HG03159 (cell line): Measurements from ENCODE around the gene SYPL1.

Experiments used
- ATAC-seq: cut with Tn5 transposase; IDR thresholded peaks from one replicate; pipeline ENCODE4 v1.9.1; 2021; ENCODE audit warnings: mild to moderate bottlenecking, moderate library complexity; ENCODE audit not compliant: unreplicated experiment

SYPL1 gene

GRCh38 chr7:106068986-106069385 is 43.1 kb downstream of the SYPL1 start:
- ATAC-seq, result no peak

DNA sequence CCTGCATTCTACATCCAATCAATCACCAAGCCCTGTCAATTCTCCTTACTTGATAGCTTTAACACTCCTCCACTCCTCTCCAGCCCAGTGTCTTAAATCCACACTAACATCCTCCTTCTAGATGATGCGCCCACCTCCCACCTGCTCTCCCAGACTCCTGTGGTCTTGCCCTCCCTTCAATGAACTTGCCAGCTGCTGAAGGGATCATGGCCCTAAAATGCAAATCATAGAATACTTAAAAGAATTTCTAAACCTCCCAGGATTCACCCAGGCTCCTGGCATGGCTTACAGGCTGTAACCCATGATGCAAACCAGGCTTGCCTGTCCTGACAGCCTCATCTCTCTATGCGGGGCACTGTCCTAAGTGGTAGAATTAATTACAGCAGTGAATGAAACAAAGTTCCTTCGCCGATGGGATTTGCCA is 43.6 kb downstream of the SYPL1 start:
- no peak for ATAC-seq

DNA sequence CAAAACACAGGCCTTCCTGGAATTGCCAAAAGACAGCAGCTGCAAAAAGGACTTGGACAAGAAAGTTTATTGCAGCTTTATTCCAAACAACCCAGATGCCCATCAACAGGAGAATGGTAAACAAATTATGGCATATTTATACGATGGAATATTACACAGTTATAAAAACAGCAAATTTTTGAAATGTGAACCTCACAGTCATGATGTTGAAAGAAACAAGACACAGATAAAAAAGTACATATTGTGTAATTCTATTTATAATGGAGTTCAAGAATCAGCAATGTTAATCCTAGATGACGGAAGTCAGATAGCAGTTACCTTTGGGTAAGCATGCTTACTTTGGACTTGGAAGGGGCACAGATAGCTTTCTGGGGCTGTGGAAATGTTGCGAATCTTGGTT is 44.4 kb downstream of the SYPL1 start:
- ATAC-seq, result no peak

- ATAC-seq, result no peak
Measured at GRCh38 chr7:106065575-106066500, 46.3 kb downstream of the SYPL1 start.

GRCh38 chr7:106064771-106065574 is 47.1 kb downstream of the SYPL1 start:
- ATAC-seq, result no peak

DNA sequence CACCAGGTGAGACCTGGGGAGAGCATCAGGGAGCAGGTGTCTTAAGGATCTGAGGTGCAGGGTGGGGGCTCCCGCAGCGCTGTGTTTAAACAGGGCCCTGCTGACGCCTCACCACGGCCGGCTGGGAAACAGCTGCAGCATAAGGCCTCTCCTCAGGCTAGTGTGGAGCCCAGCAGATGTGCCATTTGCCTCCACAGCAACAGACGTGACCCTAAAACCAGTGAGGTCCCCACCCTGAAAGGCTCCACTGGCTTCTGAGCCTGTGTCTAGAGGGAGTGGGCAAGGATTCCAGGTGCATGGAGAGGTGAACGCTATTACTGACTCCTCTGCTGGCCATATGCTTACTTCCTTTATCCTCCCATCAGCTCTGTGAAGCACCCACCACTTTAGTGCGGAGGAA is 47.8 kb downstream of the SYPL1 start:
- no peak for ATAC-seq

DNA sequence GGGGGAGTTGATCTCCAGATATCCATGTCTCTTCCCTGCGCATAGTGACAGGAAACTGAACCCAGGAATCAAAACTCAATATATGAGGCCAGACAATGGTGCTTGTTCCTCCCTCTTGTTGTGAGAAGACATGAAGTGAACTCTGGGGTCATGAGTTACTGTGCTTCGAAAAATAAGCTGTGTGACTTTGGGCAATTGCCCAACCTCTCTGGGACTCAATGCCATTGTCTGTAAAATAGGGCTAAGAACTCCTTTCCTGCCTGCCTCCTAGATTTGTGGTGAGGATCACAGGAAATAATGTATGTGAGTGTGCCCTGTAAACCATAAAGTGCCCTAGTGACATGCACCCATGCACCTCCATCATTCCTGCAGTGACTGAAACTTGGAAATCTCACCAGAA is 48.4 kb downstream of the SYPL1 start:
- no peak for ATAC-seq

GRCh38 chr7:106063024-106063423 is 49.1 kb downstream of the SYPL1 start:
- ATAC-seq, result no peak

DNA sequence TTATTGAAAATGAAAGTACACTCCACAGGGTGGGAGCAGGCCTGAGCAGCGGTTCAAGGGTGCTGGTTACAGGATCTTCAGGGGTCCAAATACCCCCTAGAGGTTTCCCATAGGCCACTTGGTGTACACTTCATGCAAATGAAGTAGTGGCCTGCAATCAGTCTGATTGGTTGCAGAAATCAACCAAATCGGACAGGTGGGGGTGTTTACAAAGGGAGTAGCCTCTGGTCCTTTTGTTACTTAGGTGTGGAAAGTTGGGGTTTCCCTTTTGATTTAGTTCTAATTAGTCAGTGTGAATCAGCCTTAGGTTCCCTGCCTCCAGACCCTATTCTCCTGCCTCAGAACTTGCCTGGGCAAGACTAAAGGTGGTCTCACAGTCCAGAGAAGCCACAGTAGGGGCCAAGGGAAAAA is 49.6 kb downstream of the SYPL1 start:
- no peak for ATAC-seq

GRCh38 chr7:106062006-106062405 is 50.1 kb downstream of the SYPL1 start:
- no peak for ATAC-seq

DNA sequence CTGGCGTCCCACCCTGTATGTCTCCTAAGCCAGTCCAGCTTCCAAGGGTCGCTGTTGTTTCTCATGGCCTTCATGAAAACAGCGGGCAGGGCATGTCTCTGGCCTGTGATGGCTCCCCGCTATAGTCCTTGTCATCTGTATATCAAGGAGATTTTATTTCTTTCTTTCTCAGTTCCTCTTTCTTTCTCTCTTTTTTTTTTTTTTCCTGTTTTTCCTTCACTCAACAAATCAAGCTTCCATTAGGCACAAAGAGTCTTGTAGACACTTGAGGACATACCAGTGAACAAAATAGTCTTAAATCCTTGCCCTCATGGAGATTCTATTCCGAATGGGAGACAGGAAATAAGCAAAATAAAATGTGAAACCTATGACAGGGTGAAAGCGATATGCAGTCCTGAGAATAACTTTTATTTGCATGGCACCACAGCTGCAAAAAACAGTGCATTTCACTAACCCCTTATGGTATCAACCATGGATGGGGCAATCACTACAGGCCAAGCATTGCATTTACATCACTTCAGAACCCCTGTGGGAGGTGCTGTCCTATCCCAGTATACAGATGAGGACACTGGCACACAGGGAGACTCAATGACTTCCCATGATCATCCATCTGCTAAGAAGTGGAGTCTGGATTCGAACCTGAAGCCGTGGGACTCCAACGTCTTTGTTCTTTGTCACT is 50.7 kb downstream of the SYPL1 start:
- ATAC-seq, result peak; percentile 39

DNA sequence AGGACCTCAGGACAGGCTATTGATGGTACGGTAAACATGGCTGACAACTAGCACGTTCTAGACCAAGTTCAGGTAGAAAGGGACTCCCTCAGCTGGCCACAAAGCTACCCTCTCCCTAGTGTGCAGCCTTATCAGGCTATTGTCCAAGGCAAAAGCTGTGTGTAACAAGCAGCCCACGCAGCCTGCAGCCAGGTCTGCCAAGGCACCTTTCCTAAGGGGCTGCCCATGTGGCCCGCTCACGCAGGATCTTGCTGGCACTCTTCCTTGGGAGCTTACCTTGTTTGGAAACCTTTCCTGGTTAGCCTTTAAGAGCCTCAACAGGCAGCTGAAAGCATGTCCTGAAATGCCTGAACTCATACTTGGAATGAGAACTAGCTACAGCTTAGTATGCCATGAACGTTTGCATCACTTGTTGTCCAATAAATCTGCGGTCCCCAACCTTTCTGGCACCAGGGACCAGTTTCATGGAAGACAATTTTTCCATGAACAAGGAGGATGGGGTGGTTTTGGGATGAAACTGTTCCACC is 51.7 kb downstream of the SYPL1 start:
- no peak for ATAC-seq

DNA sequence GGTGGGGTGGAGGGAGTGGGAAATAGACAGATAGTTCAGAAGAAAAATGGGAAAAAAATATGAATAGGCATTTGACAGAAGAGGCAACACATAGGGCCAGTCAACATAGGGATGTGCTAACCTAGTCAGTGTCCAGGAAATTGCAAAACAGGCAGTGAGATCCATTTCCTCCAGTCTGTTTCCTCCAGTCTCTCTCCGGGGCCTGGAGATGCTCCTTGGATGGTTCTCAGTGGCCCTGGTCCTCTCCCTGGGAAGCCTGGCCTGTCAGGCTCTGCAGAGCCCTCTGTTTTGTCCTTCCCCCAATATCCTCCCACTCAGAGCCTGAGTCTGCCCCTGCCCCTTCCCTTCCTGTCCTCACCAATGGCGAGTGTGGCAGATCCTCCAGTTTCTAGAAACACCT is 52.6 kb downstream of the SYPL1 start:
- ATAC-seq, result no peak

DNA sequence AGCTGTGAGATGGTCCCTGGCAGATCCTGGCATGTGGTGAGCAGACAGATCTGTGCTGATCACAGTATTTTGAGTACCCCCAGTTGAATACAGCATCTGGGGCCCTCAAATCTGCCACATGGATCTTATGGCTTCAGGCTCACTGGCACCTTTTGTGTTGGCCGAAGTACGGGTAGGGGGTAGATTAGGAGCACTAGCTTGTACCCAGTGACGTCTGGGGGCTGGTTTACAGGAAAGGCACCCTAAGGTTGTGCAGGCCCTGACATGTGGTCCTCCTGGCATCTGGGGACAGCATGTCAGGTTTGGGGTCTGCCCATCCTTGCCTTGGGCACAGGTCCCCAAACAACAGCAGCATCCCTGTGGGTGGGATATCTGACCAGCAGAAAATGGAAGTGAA is 53.2 kb downstream of the SYPL1 start:
- ATAC-seq, result no peak

DNA sequence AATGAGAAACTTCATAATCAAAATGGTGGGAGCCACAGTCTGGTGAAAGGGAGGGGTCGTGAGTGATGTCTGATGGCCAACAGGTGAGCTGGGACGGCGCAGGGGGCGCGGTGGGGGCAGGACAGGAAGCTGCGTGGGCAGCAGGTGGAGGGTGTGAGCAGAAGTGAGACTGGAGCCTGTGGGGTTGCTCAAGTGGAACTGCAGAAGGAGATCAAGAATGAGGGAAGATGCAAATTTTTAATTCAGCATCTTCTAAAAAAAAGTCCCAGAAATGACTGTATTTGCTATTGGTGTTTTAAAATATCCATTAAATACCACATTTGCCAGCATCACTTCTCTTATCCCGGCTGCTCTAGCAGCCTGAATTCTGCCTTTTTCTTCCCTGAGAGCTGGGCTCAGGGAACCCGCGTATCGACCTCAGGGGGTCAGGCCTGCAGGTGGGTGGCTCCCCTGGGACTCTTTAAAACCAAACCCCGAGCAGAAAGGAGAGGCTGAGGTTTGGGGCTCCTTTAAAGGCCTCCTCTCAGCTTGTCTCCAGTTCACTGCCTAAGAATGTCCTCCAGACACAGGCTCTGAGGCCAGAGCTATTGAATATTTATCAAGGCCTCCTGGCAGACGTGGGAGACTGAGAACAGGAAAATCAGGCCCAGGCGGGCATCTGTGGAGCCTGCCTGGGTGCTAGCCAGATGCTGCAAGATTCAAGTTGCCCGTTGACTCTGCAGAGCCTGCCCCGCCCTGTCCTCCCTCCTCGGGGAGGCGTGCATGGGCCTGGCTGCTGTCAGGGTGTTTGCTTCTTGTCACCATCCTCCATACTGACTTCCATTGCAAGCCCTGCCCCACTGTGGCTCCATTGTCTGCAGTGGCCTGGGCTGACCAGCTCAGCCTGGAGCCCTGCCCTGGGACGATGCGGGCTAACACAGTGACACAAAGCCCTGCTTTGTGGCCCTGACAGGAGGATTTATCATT is 53.9 kb downstream of the SYPL1 start:
- ATAC-seq, result peak; percentile 68

DNA sequence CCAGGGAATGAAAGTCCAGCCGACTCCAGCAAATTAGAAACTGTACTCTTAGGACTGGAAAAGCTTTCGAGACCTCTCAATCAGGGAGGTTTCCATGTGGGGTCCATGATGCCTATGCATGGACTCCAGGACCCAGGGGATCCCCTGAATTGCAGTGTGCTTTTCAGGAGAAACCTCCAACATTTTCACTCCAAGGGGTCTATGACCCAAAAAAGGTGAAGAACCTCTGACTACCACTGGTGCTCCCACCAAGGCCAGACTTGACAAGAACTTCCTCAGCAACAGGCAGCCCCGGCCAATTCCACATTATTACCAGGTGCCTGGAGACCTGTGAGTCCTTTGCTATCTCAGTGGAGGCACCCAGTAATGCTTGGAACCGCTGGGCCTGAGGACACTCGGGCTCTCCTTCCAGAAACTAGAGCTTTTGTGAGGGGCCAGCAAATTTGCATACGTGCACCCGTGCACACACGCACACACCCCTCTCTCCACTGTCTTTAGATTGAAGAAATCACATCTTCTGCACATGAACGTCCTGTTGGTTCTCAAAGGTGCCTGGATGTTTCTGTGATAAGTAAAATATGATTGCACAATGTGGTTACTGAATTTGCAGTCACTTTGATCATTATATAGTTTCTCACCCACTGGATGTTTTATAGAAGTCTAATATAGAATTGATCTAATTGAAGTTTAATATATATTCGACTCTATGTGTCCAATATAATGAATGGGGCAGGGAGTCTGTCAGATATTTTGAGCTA is 54.7 kb downstream of the SYPL1 start:
- no peak for ATAC-seq

DNA sequence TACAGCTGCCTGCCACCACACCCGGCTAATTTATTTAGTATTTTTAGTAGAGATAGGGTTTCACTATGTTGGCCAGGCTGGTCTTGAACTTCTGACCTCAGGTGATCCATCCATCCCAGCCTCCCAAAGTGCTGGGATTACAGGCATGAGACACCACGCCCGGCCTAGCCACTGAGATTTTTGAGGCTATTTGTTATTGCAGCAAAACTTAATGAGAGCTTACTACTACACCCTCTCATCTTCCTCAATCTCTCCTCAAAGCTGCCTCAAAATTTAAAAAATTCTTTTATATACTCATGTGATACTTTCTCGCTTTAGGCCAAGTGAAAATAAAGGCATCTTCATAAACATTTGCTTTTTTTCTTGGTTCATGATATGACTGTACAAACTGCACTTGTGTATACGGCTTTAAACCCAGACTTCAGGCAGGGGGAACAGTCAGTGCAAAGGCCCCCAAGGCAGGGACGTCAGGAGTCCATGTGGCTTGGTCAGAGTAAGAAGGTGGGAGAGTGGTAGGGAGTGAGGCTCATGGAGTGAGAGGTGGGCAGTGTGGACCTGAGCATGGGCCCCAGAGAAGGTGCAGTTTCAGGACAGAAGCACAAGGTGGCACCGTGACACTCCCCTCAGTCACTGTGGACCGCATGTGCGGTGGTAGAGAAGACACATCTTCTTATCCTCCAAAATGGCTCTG is 55.5 kb downstream of the SYPL1 start:
- ATAC-seq, result peak; percentile 35

GRCh38 chr7:106054971-106055532 is 57.1 kb downstream of the SYPL1 start:
- ATAC-seq, result no peak
